Neural crest cell (in vitro differentiated cells): ENCODE measurements around the gene RTN4. TPM values are rescaled to one million over a fixed set of nuclear protein-coding genes. Genes with fewer than 3 reads are reported as not detected.

ENCODE experiments used
- DNase-seq: peaks from one replicate; pipeline ENCODE4 v3.0.0; 2021; ENCODE audit warnings: low read depth, mixed read lengths, low spot score
- H3K27ac Mint-ChIP-seq: one replicate; pipeline ENCODE4 v1.8.0; 2021; ENCODE audit warnings: mild to moderate bottlenecking, mixed read lengths; ENCODE audit not compliant: unreplicated experiment
- H3K27me3 Mint-ChIP-seq: 2 replicates; pipeline ENCODE4 v1.8.0; 2021; ENCODE audit warnings: low read depth, mild to moderate bottlenecking, mixed read lengths
- H3K36me3 Mint-ChIP-seq: 2 replicates; pipeline ENCODE4 v1.8.0; 2021; ENCODE audit warnings: low read depth, mild to moderate bottlenecking, mixed read lengths
- H3K4me1 Mint-ChIP-seq: 2 replicates; pipeline ENCODE4 v1.8.0; 2021; ENCODE audit warnings: mixed read lengths
- H3K4me3 Mint-ChIP-seq: one replicate; pipeline ENCODE4 v1.8.0; 2021; ENCODE audit warnings: mild to moderate bottlenecking, mixed read lengths
- H3K9me3 Mint-ChIP-seq: 2 replicates; pipeline ENCODE4 v1.8.0; 2021; ENCODE audit warnings: mixed read lengths
- CTCF ChIP-seq: fragments of 200-600 bp; sonication (generic); conservative IDR thresholded peaks from 2 replicates; pipeline ENCODE4 v1.5.0; 2021; ENCODE audit warnings: antibody characterized with exemption, mild to moderate bottlenecking
- long read RNA-seq: library from polyadenylated mRNA; unstranded; transcript quantifications from one replicate; pipeline ENCODE4 v2.0.0, GENCODE V29; 2020
- total RNA-seq: library from RNA; stranded (reverse); gene quantifications from 2 replicates; pipeline ENCODE4 v1.2.1, GENCODE V29; 2021

The RTN4 gene
- total RNA-seq, result 197 and 204 TPM in 2 replicates
- long read RNA-seq, partial matches to known transcripts, result 13 of 16 reads
- long read RNA-seq, other reads (novel, unspliced or antisense), result 3 of 16 reads

- H3K4me1 Mint-ChIP-seq, result peaks cover 55% of the 10 kb centered on the region
- DNase-seq, result peak; percentile 94
- H3K27ac Mint-ChIP-seq, result peak within 1 kb of the TSS; percentile 99
- peak within 1 kb of the TSS; percentile 98 for H3K4me3 Mint-ChIP-seq
- peaks cover 3% of the 10 kb centered on the region for H3K27me3 Mint-ChIP-seq
- peaks cover 5% of the 10 kb centered on the region for H3K36me3 Mint-ChIP-seq
- TF ChIP-seq CTCF, result no peak
- H3K9me3 Mint-ChIP-seq, result no peaks in the 10 kb centered on the region
Observed at GRCh38 chr2:55050100-55050994, at the start of gene RTN4. Gene RTN4 (minus strand): TSS chr2:55050451. CDS start chr2:55050300, 151 bp downstream.

GRCh38 chr2:55099493-55099877 lies 49.2 kb upstream of the RTN4 start:
- DNase-seq, result no peak
- H3K4me3 Mint-ChIP-seq, result no peak overlapping the region
- no peaks in the 10 kb centered on the region for H3K36me3 Mint-ChIP-seq
- TF ChIP-seq CTCF, result no peak
- no peaks in the 10 kb centered on the region for H3K27me3 Mint-ChIP-seq
- H3K9me3 Mint-ChIP-seq, result no peaks in the 10 kb centered on the region
- no peaks in the 10 kb centered on the region for H3K4me1 Mint-ChIP-seq
- H3K27ac Mint-ChIP-seq, result no peak overlapping the region

- no peak for TF ChIP-seq CTCF
- no peak overlapping the region for H3K4me3 Mint-ChIP-seq
- no peak for DNase-seq
- H3K27me3 Mint-ChIP-seq, result no peaks in the 10 kb centered on the region
- no peaks in the 10 kb centered on the region for H3K9me3 Mint-ChIP-seq
- no peak overlapping the region for H3K27ac Mint-ChIP-seq
- H3K36me3 Mint-ChIP-seq, result no peaks in the 10 kb centered on the region
- peaks cover 4% of the 10 kb centered on the region for H3K4me1 Mint-ChIP-seq
Observed at GRCh38 chr2:55097461-55098410, 47.5 kb upstream of the RTN4 start.

- no peaks in the 10 kb centered on the region for H3K27me3 Mint-ChIP-seq
- TF ChIP-seq CTCF, result no peak
- H3K9me3 Mint-ChIP-seq, result no peaks in the 10 kb centered on the region
- no peak overlapping the region for H3K4me3 Mint-ChIP-seq
- no peaks in the 10 kb centered on the region for H3K36me3 Mint-ChIP-seq
- no peak overlapping the region for H3K27ac Mint-ChIP-seq
- DNase-seq, result no peak
- peaks cover 4% of the 10 kb centered on the region for H3K4me1 Mint-ChIP-seq
Observed at GRCh38 chr2:55097082-55097460, 46.8 kb upstream of the RTN4 start.

GRCh38 chr2:55096586-55096985 lies 46.3 kb upstream of the RTN4 start:
- Mint-ChIP-seq H3K4me3 (no peak overlapping the region), H3K27ac (no peak overlapping the region), H3K27me3 (no peaks in the 10 kb centered on the region), H3K36me3 (no peaks in the 10 kb centered on the region), H3K9me3 (no peaks in the 10 kb centered on the region), H3K4me1 (peaks cover 4% of the 10 kb centered on the region)
- TF ChIP-seq CTCF, result no peak
- no peak for DNase-seq
